Measurements from ENCODE around the gene MT1G.

Gene MT1G

GRCh38 chr16:56690420-56691122 is 22.7 kb upstream of the MT1G start:
- no peak for DNase-seq (ENCODE audit: low read depth, low spot score)
- Histone ChIP-seq H3K9ac (ENCODE audit: insufficient read length) (no peak overlapping the region), H3K9me3 (ENCODE audit: low read depth, low read length) (no peaks in the 10 kb centered on the region), H3K36me3 (ENCODE audit: insufficient read depth, low read length) (no peaks in the 10 kb centered on the region), H3K4me3 (no peak overlapping the region), H3K27ac (no peak overlapping the region)
- TF ChIP-seq FOXP2 (optimal IDR thresholded peaks at IDR 0.05; ENCODE audit: control extremely low read depth, extremely low read length, insufficient read depth) = no peak
- no peak for TF ChIP-seq EZH2 (IDR thresholded peaks at IDR 0.05)
- no peak for TF ChIP-seq POLR2AphosphoS5 (IDR thresholded peaks at IDR 0.05; ENCODE audit: borderline replicate concordance, low read depth, low read length)

DNA sequence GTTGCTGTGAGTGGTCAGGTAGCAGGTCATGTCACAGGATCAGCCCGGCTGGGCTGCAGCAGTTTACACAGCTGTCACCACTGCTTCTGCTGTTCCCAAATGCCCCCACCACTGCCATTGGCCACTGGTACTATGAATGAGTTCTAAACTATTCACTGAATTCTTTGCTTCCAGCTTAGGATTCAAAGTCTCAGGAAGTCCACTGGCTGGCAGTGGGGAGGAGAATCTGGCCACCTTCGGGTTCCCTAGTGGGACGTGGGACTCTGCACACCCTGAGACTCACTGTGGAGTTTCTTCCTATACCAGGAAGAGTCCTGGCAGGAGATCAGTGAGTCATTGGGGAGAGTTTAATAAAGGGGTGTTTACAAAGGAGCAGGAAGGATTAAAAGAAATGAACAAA is 21.3 kb upstream of the MT1G start:
- no peaks in the 10 kb centered on the region for H3K36me3 ChIP-seq (ENCODE audit: insufficient read depth, low read length)
- no peak for DNase-seq (ENCODE audit: low read depth, low spot score)
- TF ChIP-seq POLR2AphosphoS5 (IDR thresholded peaks at IDR 0.05; ENCODE audit: borderline replicate concordance, low read depth, low read length) (no peak), EZH2 (IDR thresholded peaks at IDR 0.05) (no peak), FOXP2 (optimal IDR thresholded peaks at IDR 0.05; ENCODE audit: control extremely low read depth, extremely low read length, insufficient read depth) (no peak)
- no peak overlapping the region for H3K4me3 ChIP-seq
- H3K27ac ChIP-seq = no peak overlapping the region
- no peaks in the 10 kb centered on the region for H3K9me3 ChIP-seq (ENCODE audit: low read depth, low read length)
- no peak overlapping the region for H3K9ac ChIP-seq (ENCODE audit: insufficient read length)

- no peak overlapping the region for H3K27ac ChIP-seq
- DNase-seq (ENCODE audit: low read depth, low spot score) = no peak
Measured at GRCh38 chr16:56688762-56689161, 20.9 kb upstream of the MT1G start.

GRCh38 chr16:56686758-56687157 is 18.9 kb upstream of the MT1G start:
- no peak overlapping the region for H3K4me3 ChIP-seq
- no peak overlapping the region for H3K9ac ChIP-seq (ENCODE audit: insufficient read length)
- no peaks in the 10 kb centered on the region for H3K36me3 ChIP-seq (ENCODE audit: insufficient read depth, low read length)
- no peak for DNase-seq (ENCODE audit: low read depth, low spot score)
- H3K27ac ChIP-seq = no peak overlapping the region
- H3K9me3 ChIP-seq (ENCODE audit: low read depth, low read length) = no peaks in the 10 kb centered on the region
- TF ChIP-seq FOXP2 (optimal IDR thresholded peaks at IDR 0.05; ENCODE audit: control extremely low read depth, extremely low read length, insufficient read depth) (no peak), POLR2AphosphoS5 (IDR thresholded peaks at IDR 0.05; ENCODE audit: borderline replicate concordance, low read depth, low read length) (no peak)

More at GRCh38 chr16:56688762-56689161, 20.9 kb upstream of the MT1G start:
- Histone ChIP-seq H3K9me3 (ENCODE audit: low read depth, low read length) (no peaks in the 10 kb centered on the region), H3K36me3 (ENCODE audit: insufficient read depth, low read length) (no peaks in the 10 kb centered on the region), H3K9ac (ENCODE audit: insufficient read length) (no peak overlapping the region), H3K4me3 (no peak overlapping the region)
- TF ChIP-seq EZH2 (IDR thresholded peaks at IDR 0.05) = no peak
- no peak for TF ChIP-seq POLR2AphosphoS5 (IDR thresholded peaks at IDR 0.05; ENCODE audit: borderline replicate concordance, low read depth, low read length)
- no peak for TF ChIP-seq FOXP2 (optimal IDR thresholded peaks at IDR 0.05; ENCODE audit: control extremely low read depth, extremely low read length, insufficient read depth)

- TF ChIP-seq POLR2AphosphoS5 (IDR thresholded peaks at IDR 0.05; ENCODE audit: borderline replicate concordance, low read depth, low read length) = no peak
- TF ChIP-seq FOXP2 (optimal IDR thresholded peaks at IDR 0.05; ENCODE audit: control extremely low read depth, extremely low read length, insufficient read depth) = no peak
- no peak for TF ChIP-seq EZH2 (IDR thresholded peaks at IDR 0.05)
- Histone ChIP-seq H3K9ac (ENCODE audit: insufficient read length) (no peak overlapping the region), H3K27ac (no peak overlapping the region), H3K36me3 (ENCODE audit: insufficient read depth, low read length) (no peaks in the 10 kb centered on the region), H3K9me3 (ENCODE audit: low read depth, low read length) (no peaks in the 10 kb centered on the region), H3K4me3 (no peak overlapping the region)
- DNase-seq (ENCODE audit: low read depth, low spot score) = no peak
Measured at GRCh38 chr16:56684926-56685590, 17.2 kb upstream of the MT1G start.

DNA sequence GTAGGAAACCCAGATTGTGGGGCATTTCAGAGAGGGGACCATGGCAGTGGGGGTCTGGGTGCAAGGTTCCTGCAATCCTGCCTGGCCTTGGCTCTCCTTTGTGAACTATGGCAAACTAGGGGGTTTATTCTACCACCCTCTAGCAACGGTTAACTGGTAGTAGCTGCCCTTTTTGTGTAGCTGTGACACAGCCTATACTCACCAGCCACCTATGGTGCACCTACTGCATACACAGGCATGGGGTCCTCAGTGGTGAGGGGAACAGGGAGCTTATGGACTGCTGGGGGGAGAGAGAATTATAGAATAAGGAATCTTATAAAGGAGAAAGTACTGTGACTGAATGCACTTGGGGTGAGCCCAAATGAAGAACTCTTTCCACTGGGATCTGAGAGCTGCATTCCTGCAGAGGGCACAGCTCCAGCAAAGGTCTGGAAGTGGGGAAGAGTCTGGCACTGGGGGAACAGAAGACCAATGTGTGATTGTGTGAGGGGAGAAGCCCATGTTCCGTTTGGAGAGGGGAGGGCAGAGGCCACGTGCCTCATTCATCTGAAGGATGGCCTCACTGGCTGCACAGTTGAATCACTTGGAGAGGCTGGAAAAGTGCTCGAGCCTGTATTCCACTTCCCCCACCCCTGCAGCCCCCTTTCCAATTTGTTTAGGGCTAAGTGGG is 16.5 kb upstream of the MT1G start:
- no peak for DNase-seq (ENCODE audit: low read depth, low spot score)
- Histone ChIP-seq H3K4me3 (no peak overlapping the region), H3K27ac (no peak overlapping the region), H3K9ac (ENCODE audit: insufficient read length) (no peak overlapping the region), H3K36me3 (ENCODE audit: insufficient read depth, low read length) (no peaks in the 10 kb centered on the region), H3K9me3 (ENCODE audit: low read depth, low read length) (no peaks in the 10 kb centered on the region)
- TF ChIP-seq POLR2AphosphoS5 (IDR thresholded peaks at IDR 0.05; ENCODE audit: borderline replicate concordance, low read depth, low read length) (no peak), EZH2 (IDR thresholded peaks at IDR 0.05) (no peak), FOXP2 (optimal IDR thresholded peaks at IDR 0.05; ENCODE audit: control extremely low read depth, extremely low read length, insufficient read depth) (no peak)

GRCh38 chr16:56683424-56684172 is 15.7 kb upstream of the MT1G start:
- H3K27ac ChIP-seq = no peak overlapping the region
- no peak overlapping the region for H3K4me3 ChIP-seq
- H3K9me3 ChIP-seq (ENCODE audit: low read depth, low read length) = no peaks in the 10 kb centered on the region
- no peak for DNase-seq (ENCODE audit: low read depth, low spot score)
- TF ChIP-seq EZH2 (IDR thresholded peaks at IDR 0.05) = no peak
- TF ChIP-seq FOXP2 (optimal IDR thresholded peaks at IDR 0.05; ENCODE audit: control extremely low read depth, extremely low read length, insufficient read depth) = no peak
- TF ChIP-seq POLR2AphosphoS5 (IDR thresholded peaks at IDR 0.05; ENCODE audit: borderline replicate concordance, low read depth, low read length) = no peak
- no peaks in the 10 kb centered on the region for H3K36me3 ChIP-seq (ENCODE audit: insufficient read depth, low read length)
- H3K9ac ChIP-seq (ENCODE audit: insufficient read length) = no peak overlapping the region

Measured in SK-N-MC (cell line).